Peyer's patch (tissue), 4 donors: Measurements from ENCODE around the gene SIRPA. TPM values are rescaled to one million over a fixed set of nuclear protein-coding genes. Genes with fewer than 3 reads are reported as not detected.
"Not testable (repeated sequence)": the region's sequence is repeated elsewhere in the genome, so short reads cannot be mapped to it uniquely, and the experiment has no call there.

ENCODE experiments used
- DNase-seq, 3 donors: peaks; one replicate each; pipeline ENCODE4 v3.0.0-alpha.2; 2017 to 2019
- H3K27ac ChIP-seq, 4 donors: fragments of 200-600 bp; sonication (generic); one replicate each; pipeline ENCODE4 v1.5.1; 2016 to 2019
- H3K27me3 ChIP-seq, 2 donors: fragments of 200-600 bp; sonication (generic); one replicate each; pipeline ENCODE4 v1.5.1; 2019
- H3K36me3 ChIP-seq, 3 donors: fragments of 200-600 bp; sonication (generic); one replicate each; pipeline ENCODE4 v1.5.1; 2016 to 2019
- H3K4me1 ChIP-seq, 4 donors: fragments of 200-600 bp; sonication (generic); one replicate each; pipeline ENCODE4 v1.5.1; 2016 to 2019
- H3K4me3 ChIP-seq, 4 donors: fragments of 200-600 bp; sonication (generic); 1 replicate in 3 of 4; 2 replicates in 1 of 4; pipeline ENCODE4 v1.5.1; 2016 to 2019; ENCODE audit warnings: mild to moderate bottlenecking in 1 of 4
- H3K9me3 ChIP-seq, 4 donors: fragments of 200-600 bp; sonication (generic); one replicate each; pipeline ENCODE4 v1.5.1; 2016 to 2019; ENCODE audit warnings: mild to moderate bottlenecking in 1 of 4
- CTCF ChIP-seq, 6 experiments: fragments of 450-650 bp in 4 of 6; fragments of 200-600 bp in 2 of 6; sonication (generic) in 1 of 6; IDR thresholded peaks; one replicate each; pipeline ENCODE4 v1.5.1; 2017 to 2019; ENCODE audit warnings: antibody characterized with exemption in 6 of 6, mild to moderate bottlenecking in 3 of 6, moderate library complexity in 1 of 6
- POLR2A ChIP-seq, 2 donors: fragments of 450-650 bp; IDR thresholded peaks; one replicate each; pipeline ENCODE4 v1.5.1; 2017; ENCODE audit warnings: antibody characterized with exemption in 2 of 2, mild to moderate bottlenecking in 2 of 2, moderate library complexity in 2 of 2
- total RNA-seq, 4 donors: library from RNA; depleted of rRNA; stranded (reverse); fragments of >200 nt; gene quantifications; one replicate each; pipeline ENCODE4 v1.1.0, GENCODE V29; 2016

Gene SIRPA
- total RNA-seq, 4 donors from 2014 or later: 18.2 to 38.2 (median 26.3) TPM

GRCh38 chr20:1917786-1918185 lies 22.6 kb downstream of the SIRPA start:
- Histone ChIP-seq H3K27ac (no peak overlapping the region), H3K36me3 (peaks cover 0 to 25% (median 0%) of the 10 kb centered on the region in 3 donors), H3K27me3 (no peaks in the 10 kb centered on the region), H3K4me3 (no peak overlapping the region), H3K4me1 (peaks cover 0 to 13% (median 0%) of the 10 kb centered on the region in 4 donors), H3K9me3 (no peaks in the 10 kb centered on the region)
- no peak for TF ChIP-seq POLR2A (IDR thresholded peaks at IDR 0.05)
- TF ChIP-seq CTCF (IDR thresholded peaks at IDR 0.05): no peak
- no peak for DNase-seq

GRCh38 chr20:1918491-1919165 lies 23.4 kb downstream of the SIRPA start:
- Histone ChIP-seq H3K27ac (no peak overlapping the region), H3K4me1 (peaks cover 0 to 13% (median 0%) of the 10 kb centered on the region in 4 donors), H3K27me3 (no peaks in the 10 kb centered on the region), H3K4me3 (no peak overlapping the region), H3K9me3 (no peaks in the 10 kb centered on the region), H3K36me3 (peaks cover 0 to 31% (median 0%) of the 10 kb centered on the region in 3 donors)
- DNase-seq: no peak
- TF ChIP-seq CTCF (IDR thresholded peaks at IDR 0.05) (no peak), POLR2A (IDR thresholded peaks at IDR 0.05) (no peak)

- DNase-seq: peak in 1 of 3 donors; percentile 57
- H3K4me1 ChIP-seq: peaks cover 0 to 13% (median 0%) of the 10 kb centered on the region in 4 donors
- no peaks in the 10 kb centered on the region for H3K27me3 ChIP-seq
- H3K9me3 ChIP-seq: no peaks in the 10 kb centered on the region
- peaks cover 0 to 28% (median 0%) of the 10 kb centered on the region in 3 donors for H3K36me3 ChIP-seq
- H3K4me3 ChIP-seq: no peak overlapping the region
- TF ChIP-seq POLR2A (IDR thresholded peaks at IDR 0.05) (no peak), CTCF (IDR thresholded peaks at IDR 0.05) (no peak)
- no peak overlapping the region for H3K27ac ChIP-seq
These were observed 25.0 kb downstream of the SIRPA start for GRCh38 chr20:1920252-1920651.

GRCh38 chr20:1920826-1921225 lies 25.6 kb downstream of the SIRPA start:
- Histone ChIP-seq H3K4me1 (peaks cover 0 to 13% (median 0%) of the 10 kb centered on the region in 4 donors), H3K4me3 (no peak overlapping the region), H3K27me3 (no peaks in the 10 kb centered on the region), H3K36me3 (peaks cover 0 to 23% (median 0%) of the 10 kb centered on the region in 3 donors), H3K27ac (peak overlapping the region in 1 of 4 donors; percentile 39), H3K9me3 (no peaks in the 10 kb centered on the region)
- TF ChIP-seq CTCF (IDR thresholded peaks at IDR 0.05) (no peak), POLR2A (IDR thresholded peaks at IDR 0.05) (no peak)
- DNase-seq: no peak

GRCh38 chr20:1921985-1922384 lies 26.8 kb downstream of the SIRPA start:
- not testable (repeated sequence) for H3K27ac ChIP-seq, H3K27me3 ChIP-seq, H3K4me3 ChIP-seq, DNase-seq, H3K9me3 ChIP-seq
- H3K36me3 ChIP-seq: peaks cover 0 to 22% (median 0%) of the 10 kb centered on the region in 3 donors
- H3K4me1 ChIP-seq: peaks cover 0 to 13% (median 0%) of the 10 kb centered on the region in 4 donors

- Histone ChIP-seq H3K27ac (no peak overlapping the region), H3K36me3 (peaks cover 0 to 20% (median 0%) of the 10 kb centered on the region in 3 donors)
These were observed 27.6 kb downstream of the SIRPA start for GRCh38 chr20:1922786-1923185.

More at GRCh38 chr20:1922786-1923185, 27.6 kb downstream of the SIRPA start:
- TF ChIP-seq CTCF (IDR thresholded peaks at IDR 0.05) (no peak), POLR2A (IDR thresholded peaks at IDR 0.05) (no peak)
- Histone ChIP-seq H3K27me3 (no peaks in the 10 kb centered on the region), H3K4me3 (no peak overlapping the region), H3K4me1 (peaks cover 0 to 13% (median 0%) of the 10 kb centered on the region in 4 donors), H3K9me3 (no peaks in the 10 kb centered on the region)
- no peak for DNase-seq
